IPS-20b (cell line): ENCODE results near the gene LPCAT2.

Experiments used
- H3K27ac ChIP-seq: one replicate; pipeline ENCODE4 v1.5.1; 2013; ENCODE audit warnings: low read length
- H3K27me3 ChIP-seq: 2 replicates; pipeline ENCODE4 v1.6.1; 2013; ENCODE audit warnings: mild to moderate bottlenecking, low read length, inconsistent platforms; ENCODE audit not compliant: insufficient read depth
- H3K36me3 ChIP-seq: 2 replicates; pipeline ENCODE4 v1.6.1; 2013; ENCODE audit warnings: low read depth, mild to moderate bottlenecking, inconsistent platforms, low read length, moderate library complexity; ENCODE audit not compliant: insufficient read depth
- H3K4me1 ChIP-seq: 2 replicates; pipeline ENCODE4 v1.6.1; 2013; ENCODE audit warnings: mild to moderate bottlenecking, control low read depth, inconsistent platforms, low read length, moderate library complexity; ENCODE audit not compliant: insufficient read depth
- H3K4me3 ChIP-seq: 2 replicates; pipeline ENCODE4 v1.5.1; 2013; ENCODE audit warnings: mild to moderate bottlenecking, low read length, inconsistent platforms
- H3K9ac ChIP-seq: 2 replicates; pipeline ENCODE4 v1.6.1; 2013; ENCODE audit warnings: low read depth, mild to moderate bottlenecking, inconsistent platforms, low read length, moderate library complexity
- H3K9me3 ChIP-seq: 2 replicates; pipeline ENCODE4 v1.6.1; 2013; ENCODE audit warnings: mild to moderate bottlenecking, low read depth, low read length, inconsistent platforms; ENCODE audit not compliant: insufficient read depth

Gene LPCAT2

DNA sequence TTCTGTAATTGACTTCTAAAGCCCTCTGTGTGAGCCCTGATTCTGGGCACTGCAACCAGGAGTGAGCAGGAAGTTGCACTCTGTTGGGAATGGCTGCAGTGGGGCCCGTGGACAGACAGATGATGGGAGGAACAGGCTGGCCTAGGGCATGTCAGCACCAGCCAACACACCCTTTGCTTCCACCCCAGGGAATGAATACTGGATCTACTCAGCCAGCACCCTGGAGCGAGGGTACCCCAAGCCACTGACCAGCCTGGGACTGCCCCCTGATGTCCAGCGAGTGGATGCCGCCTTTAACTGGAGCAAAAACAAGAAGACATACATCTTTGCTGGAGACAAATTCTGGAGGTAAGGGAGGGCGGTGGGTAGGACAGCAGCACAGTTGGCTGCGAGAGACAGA is 10.8 kb upstream of the LPCAT2 start:
- no peaks in the 10 kb centered on the region for H3K4me1 ChIP-seq
- no peak overlapping the region for H3K4me3 ChIP-seq
- H3K9me3 ChIP-seq: no peaks in the 10 kb centered on the region
- H3K9ac ChIP-seq: no peak overlapping the region
- no peak overlapping the region for H3K27ac ChIP-seq
- no peaks in the 10 kb centered on the region for H3K27me3 ChIP-seq
- H3K36me3 ChIP-seq: peaks cover 22% of the 10 kb centered on the region; the same call in 1 of the 2 replicates

DNA sequence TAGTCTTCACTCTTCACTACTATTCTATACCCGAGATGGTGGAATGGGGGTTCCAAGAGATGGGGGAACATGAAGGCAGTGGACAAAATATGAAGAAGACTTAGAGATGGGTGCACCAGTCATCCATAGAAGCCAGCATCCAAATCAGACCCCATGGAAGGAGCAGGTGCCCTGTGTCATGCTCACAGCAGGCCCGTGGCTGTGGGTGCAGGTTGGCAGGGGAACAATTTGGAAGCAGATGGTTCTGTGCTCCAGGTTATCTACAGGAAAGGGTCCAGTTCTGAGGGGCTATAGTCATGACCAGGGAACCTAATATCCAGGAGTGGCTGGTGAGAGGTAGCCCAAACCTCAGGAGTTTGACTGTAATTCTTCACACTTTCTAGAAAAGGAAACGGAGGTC is 9.6 kb upstream of the LPCAT2 start:
- Histone ChIP-seq H3K9me3 (no peaks in the 10 kb centered on the region), H3K27ac (no peak overlapping the region), H3K36me3 (peaks cover 22% of the 10 kb centered on the region; the same call in 1 of the 2 replicates), H3K4me1 (no peaks in the 10 kb centered on the region), H3K27me3 (no peaks in the 10 kb centered on the region), H3K9ac (no peak overlapping the region), H3K4me3 (no peak overlapping the region)

DNA sequence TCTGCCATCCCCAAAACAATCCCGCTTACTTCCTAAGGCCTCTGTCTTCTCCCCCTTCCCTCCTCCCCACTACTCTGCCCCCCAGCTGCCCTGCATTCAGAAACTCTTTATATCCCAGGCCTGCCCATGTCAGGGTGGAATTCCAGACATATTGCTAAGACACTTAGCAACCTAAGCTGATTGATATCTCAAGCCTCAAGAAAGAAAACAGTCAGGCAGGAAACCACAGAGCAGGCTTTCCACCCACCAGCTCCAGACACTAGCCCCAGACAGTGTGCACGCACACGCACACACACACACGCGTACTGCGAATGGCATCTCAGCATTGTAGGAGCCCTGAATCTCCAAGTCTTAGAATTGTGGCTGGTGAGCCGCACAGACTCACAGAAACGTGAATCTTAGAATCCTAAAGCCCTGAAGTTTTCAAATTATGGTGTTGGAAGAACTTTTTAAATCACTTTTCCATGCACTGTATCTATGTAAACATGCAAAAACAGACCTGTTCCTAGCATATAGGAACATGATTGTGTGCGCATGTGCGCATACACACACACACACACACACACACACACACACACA is 8.8 kb upstream of the LPCAT2 start:
- H3K9ac ChIP-seq: no peak overlapping the region
- peaks cover 22% of the 10 kb centered on the region; the same call in 1 of the 2 replicates for H3K36me3 ChIP-seq
- H3K27ac ChIP-seq: no peak overlapping the region
- no peaks in the 10 kb centered on the region for H3K27me3 ChIP-seq
- H3K4me3 ChIP-seq: no peak overlapping the region
- no peaks in the 10 kb centered on the region for H3K9me3 ChIP-seq
- no peaks in the 10 kb centered on the region for H3K4me1 ChIP-seq

DNA sequence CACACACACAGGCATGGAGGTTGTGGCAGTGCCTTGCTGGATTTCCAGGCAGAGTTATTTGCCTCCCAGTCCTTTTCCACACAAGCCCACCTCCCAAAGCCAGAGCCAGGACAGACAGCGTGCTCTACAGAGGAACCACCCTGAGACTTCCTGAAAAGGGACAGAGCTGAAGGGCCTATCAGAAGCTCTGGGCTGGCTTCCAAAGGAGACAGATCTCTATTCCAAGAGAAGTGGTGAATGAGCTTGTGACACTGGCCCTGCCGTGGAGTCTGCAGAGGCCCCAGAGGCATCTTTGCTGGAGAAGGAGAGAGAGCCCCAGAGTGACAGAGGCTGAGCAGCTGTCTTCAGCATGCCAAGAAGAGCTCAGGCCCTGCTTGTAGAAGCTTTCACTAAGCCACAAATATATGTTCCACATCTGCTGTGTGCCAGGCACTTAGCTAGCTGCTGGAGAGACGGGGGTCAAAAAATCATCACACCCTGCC is 8.3 kb upstream of the LPCAT2 start:
- no peaks in the 10 kb centered on the region for H3K4me1 ChIP-seq
- H3K27me3 ChIP-seq: no peaks in the 10 kb centered on the region
- no peak overlapping the region for H3K9ac ChIP-seq
- no peaks in the 10 kb centered on the region for H3K9me3 ChIP-seq
- H3K27ac ChIP-seq: no peak overlapping the region
- H3K4me3 ChIP-seq: no peak overlapping the region
- peaks cover 22% of the 10 kb centered on the region; the same call in 1 of the 2 replicates for H3K36me3 ChIP-seq

DNA sequence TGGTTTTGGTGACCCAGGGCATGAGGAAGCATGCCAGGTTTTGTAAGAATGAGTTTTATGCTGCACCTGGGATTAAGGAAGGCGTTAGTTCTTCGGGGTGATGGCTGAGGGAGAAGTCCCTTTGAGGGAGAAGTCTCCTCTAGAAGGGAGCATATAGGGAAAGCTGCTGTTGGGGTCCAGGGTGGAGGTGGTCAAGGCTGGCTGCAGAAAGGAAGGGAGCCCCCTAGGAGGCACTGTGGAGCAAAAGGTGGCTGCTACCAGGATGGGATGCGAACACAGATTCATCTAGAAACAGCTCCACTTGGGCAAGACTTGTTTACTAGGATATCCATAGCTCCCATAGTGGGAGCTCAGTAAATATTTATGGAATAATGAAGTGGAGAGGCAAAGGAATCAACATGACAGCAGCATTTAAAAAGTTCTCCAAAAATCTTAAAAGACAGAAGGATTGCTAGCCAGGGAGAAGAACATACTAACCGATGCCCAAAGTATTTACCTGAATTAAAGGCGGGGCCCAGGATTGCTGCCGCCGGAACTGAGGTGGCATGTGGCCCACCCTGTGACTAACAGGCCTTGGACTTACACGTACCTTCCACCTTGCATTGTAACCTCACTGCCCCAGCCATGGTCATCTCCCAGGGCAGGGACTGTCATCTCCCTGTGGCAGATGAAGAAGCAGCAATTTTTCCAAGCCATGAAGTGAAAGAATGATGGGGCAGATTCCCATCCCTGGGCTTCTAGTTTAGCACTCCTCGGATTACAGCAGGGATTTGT is 7.1 kb upstream of the LPCAT2 start:
- Histone ChIP-seq H3K9me3 (no peaks in the 10 kb centered on the region), H3K4me1 (no peaks in the 10 kb centered on the region), H3K4me3 (no peak overlapping the region), H3K9ac (no peak overlapping the region), H3K36me3 (peaks cover 26% of the 10 kb centered on the region; the same call in 1 of the 2 replicates), H3K27me3 (no peaks in the 10 kb centered on the region), H3K27ac (no peak overlapping the region)

DNA sequence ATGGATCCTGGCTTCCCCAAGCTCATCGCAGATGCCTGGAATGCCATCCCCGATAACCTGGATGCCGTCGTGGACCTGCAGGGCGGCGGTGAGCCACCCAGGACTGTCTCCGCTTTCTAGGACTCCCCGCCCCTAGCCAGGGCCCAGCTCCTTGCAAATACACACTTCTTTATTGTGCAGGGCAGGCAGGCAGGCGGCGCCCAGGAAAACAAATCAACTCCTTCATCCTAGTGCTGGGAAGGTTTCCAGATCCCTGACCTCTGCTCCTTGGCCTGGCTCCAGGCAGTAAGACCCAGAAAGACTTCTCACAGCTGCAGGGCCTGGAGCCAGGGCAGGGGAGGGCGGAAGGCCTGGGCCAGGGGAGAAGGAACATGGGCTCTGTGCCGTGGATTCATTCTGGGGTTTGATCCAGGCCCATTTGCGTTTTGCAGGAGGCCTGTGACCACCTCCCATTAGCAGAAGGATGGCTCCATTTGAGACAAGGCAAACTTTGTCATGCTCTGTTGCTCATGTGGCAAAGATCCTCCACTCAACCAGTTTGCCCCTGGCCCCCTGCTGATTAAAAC is 6.0 kb upstream of the LPCAT2 start:
- Histone ChIP-seq H3K27ac (no peak overlapping the region), H3K4me1 (no peaks in the 10 kb centered on the region), H3K4me3 (no peak overlapping the region), H3K9ac (no peak overlapping the region), H3K9me3 (no peaks in the 10 kb centered on the region), H3K36me3 (peaks cover 24% of the 10 kb centered on the region; the same call in 1 of the 2 replicates), H3K27me3 (no peaks in the 10 kb centered on the region)

- Histone ChIP-seq H3K9ac (no peak overlapping the region), H3K4me1 (no peaks in the 10 kb centered on the region), H3K36me3 (peaks cover 16% of the 10 kb centered on the region; the same call in 1 of the 2 replicates), H3K4me3 (no peak overlapping the region), H3K27me3 (no peaks in the 10 kb centered on the region), H3K27ac (no peak overlapping the region), H3K9me3 (no peaks in the 10 kb centered on the region)
Measured at GRCh38 chr16:55503726-55504550, 4.9 kb upstream of the LPCAT2 start.

DNA sequence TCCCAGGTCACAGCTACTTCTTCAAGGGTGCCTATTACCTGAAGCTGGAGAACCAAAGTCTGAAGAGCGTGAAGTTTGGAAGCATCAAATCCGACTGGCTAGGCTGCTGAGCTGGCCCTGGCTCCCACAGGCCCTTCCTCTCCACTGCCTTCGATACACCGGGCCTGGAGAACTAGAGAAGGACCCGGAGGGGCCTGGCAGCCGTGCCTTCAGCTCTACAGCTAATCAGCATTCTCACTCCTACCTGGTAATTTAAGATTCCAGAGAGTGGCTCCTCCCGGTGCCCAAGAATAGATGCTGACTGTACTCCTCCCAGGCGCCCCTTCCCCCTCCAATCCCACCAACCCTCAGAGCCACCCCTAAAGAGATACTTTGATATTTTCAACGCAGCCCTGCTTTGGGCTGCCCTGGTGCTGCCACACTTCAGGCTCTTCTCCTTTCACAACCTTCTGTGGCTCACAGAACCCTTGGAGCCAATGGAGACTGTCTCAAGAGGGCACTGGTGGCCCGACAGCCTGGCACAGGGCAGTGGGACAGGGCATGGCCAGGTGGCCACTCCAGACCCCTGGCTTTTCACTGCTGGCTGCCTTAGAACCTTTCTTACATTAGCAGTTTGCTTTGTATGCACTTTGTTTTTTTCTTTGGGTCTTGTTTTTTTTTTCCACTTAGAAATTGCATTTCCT is 3.4 kb upstream of the LPCAT2 start:
- Histone ChIP-seq H3K27ac (no peak overlapping the region), H3K27me3 (peaks cover 7% of the 10 kb centered on the region; the same call in 1 of the 2 replicates), H3K4me3 (no peak overlapping the region), H3K4me1 (no peaks in the 10 kb centered on the region), H3K9ac (no peak overlapping the region), H3K9me3 (no peaks in the 10 kb centered on the region), H3K36me3 (peaks cover 16% of the 10 kb centered on the region; the same call in 1 of the 2 replicates)

- no peaks in the 10 kb centered on the region for H3K4me1 ChIP-seq
- H3K36me3 ChIP-seq: peaks cover 16% of the 10 kb centered on the region; the same call in 1 of the 2 replicates
- H3K27ac ChIP-seq: no peak overlapping the region
Measured at GRCh38 chr16:55506083-55506482, 2.8 kb upstream of the LPCAT2 start.

DNA sequence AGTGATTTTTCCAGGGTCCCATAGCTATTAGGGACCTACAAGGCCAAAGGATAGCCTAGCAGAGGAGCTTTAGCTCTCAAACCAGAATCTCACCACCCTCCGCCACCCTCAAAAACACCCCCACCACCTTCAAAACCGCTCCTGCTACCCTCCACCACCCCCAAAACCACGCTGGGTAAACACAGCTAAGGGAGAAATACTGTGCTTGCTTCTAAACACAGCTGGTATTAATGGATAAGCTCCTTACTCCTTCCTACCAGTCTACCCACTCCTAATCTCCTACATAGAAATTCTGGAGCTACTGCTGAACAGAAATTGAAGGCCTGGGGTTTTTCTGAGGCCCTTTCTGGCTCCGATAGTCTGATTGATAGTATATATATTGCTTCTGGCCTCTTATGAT is 2.2 kb upstream of the LPCAT2 start:
- H3K27ac ChIP-seq: no peak overlapping the region
- H3K36me3 ChIP-seq: peaks cover 16% of the 10 kb centered on the region; the same call in 1 of the 2 replicates
- H3K4me1 ChIP-seq: no peaks in the 10 kb centered on the region
- H3K27me3 ChIP-seq: peaks cover 7% of the 10 kb centered on the region; the same call in 1 of the 2 replicates
- no peak overlapping the region for H3K4me3 ChIP-seq
- H3K9ac ChIP-seq: no peak overlapping the region
- H3K9me3 ChIP-seq: peaks cover 2% of the 10 kb centered on the region; the same call in 1 of the 2 replicates

More at GRCh38 chr16:55506083-55506482, 2.8 kb upstream of the LPCAT2 start:
- H3K9me3 ChIP-seq: no peaks in the 10 kb centered on the region
- H3K27me3 ChIP-seq: peaks cover 7% of the 10 kb centered on the region; the same call in 1 of the 2 replicates
- H3K9ac ChIP-seq: no peak overlapping the region
- H3K4me3 ChIP-seq: no peak overlapping the region
